Endothelial cell of umbilical vein (primary cell): ENCODE results near the gene CLEC20A. TPM values are rescaled to one million over a fixed set of nuclear protein-coding genes. Genes with fewer than 3 reads are reported as not detected.

ENCODE experiments used
- BruUV-seq: library from RNA; stranded (reverse); fragments of 400-500 nt; replicated peaks from 2 replicates; lab custom pipeline; 2021; lab: Mats Ljungman, UMichigan
- CTCF ChIA-PET: fragments of 300-600, 350-600 bp; sonication (Branson Sonifier 250); formaldehyde crosslinking; loops from one replicate; lab custom pipeline; 2021; ENCODE audit warnings: antibody characterized with exemption, inconsistent platforms; lab: Charles Lee
- POLR2A ChIA-PET: fragments of 300-600, 350-600 bp; sonication (Branson Sonifier 250); formaldehyde crosslinking; loops from one replicate; lab custom pipeline; 2021; ENCODE audit warnings: antibody characterized with exemption, inconsistent platforms; lab: Charles Lee
- DNase-seq: peaks from one replicate; pipeline ENCODE4 v3.0.0-alpha.2; 2011; ENCODE audit warnings: low read depth, low spot score
- FAIRE-seq: peaks from 2 replicates; lab custom pipeline; 2011; peaks lifted over from hg19 to GRCh38; lab: Jason Lieb, UNC
- H2AFZ ChIP-seq: 2 replicates; pipeline ENCODE4 v1.6.0; 2012; ENCODE audit warnings: low read depth, low read length, control low read depth, inconsistent platforms
- H3K27ac ChIP-seq: 2 replicates; pipeline ENCODE4 v1.5.1; 2011; ENCODE audit warnings: low read depth, mild to moderate bottlenecking, control low read depth, low read length, moderate library complexity; ENCODE audit not compliant: insufficient read depth
- H3K27me3 ChIP-seq, 2 experiments: 2 replicates each; pipeline versions ENCODE4 v1.6.0 to v1.6.1; 2011; ENCODE audit warnings: low read length in 2 of 2, mixed read lengths in 1 of 2; ENCODE audit not compliant: control insufficient read depth in 2 of 2, insufficient read depth in 2 of 2
- H3K36me3 ChIP-seq, 2 experiments: 2 replicates in 1 of 2; 3 replicates in 1 of 2; pipeline ENCODE4 v1.5.1; 2011; ENCODE audit warnings: low read length in 2 of 2, mild to moderate bottlenecking in 1 of 2, moderate library complexity in 1 of 2; ENCODE audit not compliant: control insufficient read depth in 2 of 2, insufficient read depth in 2 of 2; ENCODE audit errors: extremely low read depth in 1 of 2
- H3K4me1 ChIP-seq: 3 replicates; pipeline ENCODE4 v1.5.1; 2011; ENCODE audit warnings: mild to moderate bottlenecking, low read length; ENCODE audit not compliant: control insufficient read depth, insufficient read depth; ENCODE audit errors: extremely low read depth
- H3K4me2 ChIP-seq: 2 replicates; pipeline ENCODE4 v1.6.1; 2011; ENCODE audit warnings: low read length, control low read depth, mixed read lengths; ENCODE audit not compliant: insufficient read depth
- H3K4me3 ChIP-seq, 3 experiments: fragments of 200-600 bp in 1 of 3; sonication (generic), shearing (Covaris generic) in 1 of 3; replicated peaks in 1 of 3; 2 replicates each; pipeline ENCODE4 v1.5.1; 2011 to 2016; ENCODE audit warnings: control low read depth in 3 of 3, low read length in 3 of 3, mild to moderate bottlenecking in 2 of 3, inconsistent platforms in 1 of 3, low read depth in 1 of 3, moderate library complexity in 1 of 3; ENCODE audit not compliant: insufficient read depth in 1 of 3
- H3K79me2 ChIP-seq: 2 replicates; pipeline ENCODE4 v1.6.0; 2012; ENCODE audit warnings: low read length, inconsistent platforms; ENCODE audit not compliant: control insufficient read depth, insufficient read depth
- H3K9ac ChIP-seq: replicated peaks from 2 replicates; pipeline ENCODE3; 2011; ENCODE audit warnings: low read length, control low read depth; ENCODE audit not compliant: insufficient read depth; ENCODE audit errors: extremely low read depth
- H3K9me1 ChIP-seq: replicated peaks from 3 replicates; pipeline ENCODE4 v1.6.0; 2011; ENCODE audit warnings: mild to moderate bottlenecking, low read length; ENCODE audit not compliant: control insufficient read depth, insufficient read depth; ENCODE audit errors: extremely low read depth
- H3K9me3 ChIP-seq: replicated peaks from 2 replicates; pipeline ENCODE4 v1.5.1; 2012; ENCODE audit warnings: low read length, inconsistent platforms; ENCODE audit not compliant: control insufficient read depth, insufficient read depth
- H4K20me1 ChIP-seq: replicated peaks from 2 replicates; pipeline ENCODE3; 2011; ENCODE audit warnings: mild to moderate bottlenecking, low read length; ENCODE audit not compliant: control insufficient read depth, insufficient read depth; ENCODE audit errors: extremely low read depth
- EZH2 ChIP-seq: IDR thresholded peaks from 2 replicates; pipeline ENCODE4 v1.6.1; 2012; ENCODE audit warnings: borderline replicate concordance, low read depth, mild to moderate bottlenecking, moderate library complexity, low read length, inconsistent platforms; ENCODE audit not compliant: severe bottlenecking
- FOS ChIP-seq: IDR thresholded peaks from 2 replicates; pipeline ENCODE4 v1.6.1; 2011; ENCODE audit warnings: mild to moderate bottlenecking, low read length, moderate library complexity, borderline replicate concordance; ENCODE audit not compliant: insufficient read depth
- GATA2 ChIP-seq: IDR thresholded peaks from 2 replicates; pipeline ENCODE4 v1.7.0; 2011; ENCODE audit warnings: low read depth, mild to moderate bottlenecking, moderate library complexity, mixed read lengths, low read length; ENCODE audit not compliant: insufficient read length, insufficient read depth
- JUN ChIP-seq: IDR thresholded peaks from 2 replicates; pipeline ENCODE4 v1.6.1; 2011; ENCODE audit warnings: borderline replicate concordance, low read depth; ENCODE audit not compliant: insufficient read length, insufficient read depth
- MAX ChIP-seq: IDR thresholded peaks from 2 replicates; pipeline ENCODE4 v1.6.1; 2011; ENCODE audit not compliant: insufficient read depth, insufficient read length
- MYC ChIP-seq: IDR thresholded peaks from one replicate; pipeline ENCODE4 v1.6.1; 2011; ENCODE audit warnings: mild to moderate bottlenecking, low read depth, low read length
- POLR2A ChIP-seq: IDR thresholded peaks from 2 replicates; pipeline ENCODE4 v1.6.1; 2012; ENCODE audit warnings: low read depth, mild to moderate bottlenecking, control low read depth, low read length
- POLR2AphosphoS5 ChIP-seq: IDR thresholded peaks from 2 replicates; pipeline ENCODE4 v1.6.1; 2012; ENCODE audit warnings: low read depth, mild to moderate bottlenecking, control low read depth, low read length, moderate library complexity; ENCODE audit not compliant: insufficient read depth
- dilution Hi-C: fragments of 300-500 bp; cut with MboI; formaldehyde crosslinking; loops from one replicate; pipeline ENCODE4 v1.15.0; 2019; ENCODE audit warnings: low sequenced_read_pairs; ENCODE audit not compliant: extremely low pct_ligation_motif_present
- intact Hi-C: fragments of 100-400 bp; cut with micrococcal nuclease; formaldehyde crosslinking; loops from one replicate; pipeline ENCODE4 v1.10.0; 2022
- polyA plus RNA-seq, 4 experiments: library from polyadenylated mRNA; depleted of rRNA in 3 of 4; stranded (reverse) in 3 of 4; unstranded in 1 of 4; fragments of >200 nt; gene quantifications; 2 replicates each; pipeline versions ENCODE4 v1.2.1 to v1.2.3, GENCODE V29; 2011 to 2012; ENCODE audit warnings: missing spikeins in 1 of 4
- total RNA-seq: library from RNA; stranded (reverse); gene quantifications from 2 replicates; pipeline ENCODE4 v1.2.3, GENCODE V29; 2021
- TF ChIP-seq, protein P1 (sequence below), 2 donors: IDR thresholded peaks; 1 replicate in 1 of 2; 2 replicates in 1 of 2; pipeline ENCODE4 v1.5.1; 2011; ENCODE audit warnings: low read length in 2 of 2, mild to moderate bottlenecking in 2 of 2, moderate library complexity in 2 of 2, control low read depth in 1 of 2, inconsistent platforms in 1 of 2, low read depth in 1 of 2; ENCODE audit not compliant: insufficient read depth in 1 of 2; ENCODE audit errors: extremely low read depth in 1 of 2

The CLEC20A gene
- total and polyA plus RNA-seq, 2 donors (not counting 3 experiments of a cell fraction or from before 2014, with no cell fraction given): not detected

DNA sequence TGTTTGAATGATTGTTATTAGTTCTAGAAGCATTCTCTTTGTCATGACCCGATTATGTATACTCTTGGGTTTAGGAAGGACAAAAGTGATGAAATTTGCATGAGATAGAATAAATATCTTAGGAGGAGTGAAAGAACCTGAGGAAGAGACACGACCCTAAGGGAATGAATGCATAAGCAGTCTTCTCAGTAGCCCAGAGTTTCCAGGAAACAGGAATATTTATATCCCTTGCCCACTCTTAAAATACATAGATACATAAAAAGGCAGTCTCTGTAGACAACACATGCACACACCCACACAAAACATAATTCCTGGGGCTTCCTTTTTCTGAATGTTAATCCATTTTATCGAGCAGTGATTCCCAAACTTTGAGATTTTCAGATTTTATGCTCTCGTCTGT is 19.4 kb downstream of the CLEC20A start:
- no peaks in the 10 kb centered on the region for H3K36me3 ChIP-seq
- no peaks in the 10 kb centered on the region for H4K20me1 ChIP-seq
- CTCF ChIA-PET: no interaction called here

More for the DNA sequence above, 19.4 kb downstream of the CLEC20A start:
- H3K9ac ChIP-seq: no peak overlapping the region
- H3K9me1 ChIP-seq: no peaks in the 10 kb centered on the region
- H3K79me2 ChIP-seq: no peaks in the 10 kb centered on the region
- dilution Hi-C loops (no loop called here), intact Hi-C loops (no loop called here)
- H2AFZ ChIP-seq: no peak overlapping the region
- H3K4me2 ChIP-seq: no peak overlapping the region
- no peak for FAIRE-seq
- no peaks in the 10 kb centered on the region for H3K4me1 ChIP-seq
- no peak for DNase-seq
- no peaks in the 10 kb centered on the region for H3K9me3 ChIP-seq
- H3K27me3 ChIP-seq: no peaks in the 10 kb centered on the region
- no peak for TF ChIP-seq GATA2
- TF ChIP-seq EZH2: no peak
- TF ChIP-seq FOS: no peak
- TF ChIP-seq POLR2A: no peak
- no peak for TF ChIP-seq JUN
- TF ChIP-seq, protein P1, sequence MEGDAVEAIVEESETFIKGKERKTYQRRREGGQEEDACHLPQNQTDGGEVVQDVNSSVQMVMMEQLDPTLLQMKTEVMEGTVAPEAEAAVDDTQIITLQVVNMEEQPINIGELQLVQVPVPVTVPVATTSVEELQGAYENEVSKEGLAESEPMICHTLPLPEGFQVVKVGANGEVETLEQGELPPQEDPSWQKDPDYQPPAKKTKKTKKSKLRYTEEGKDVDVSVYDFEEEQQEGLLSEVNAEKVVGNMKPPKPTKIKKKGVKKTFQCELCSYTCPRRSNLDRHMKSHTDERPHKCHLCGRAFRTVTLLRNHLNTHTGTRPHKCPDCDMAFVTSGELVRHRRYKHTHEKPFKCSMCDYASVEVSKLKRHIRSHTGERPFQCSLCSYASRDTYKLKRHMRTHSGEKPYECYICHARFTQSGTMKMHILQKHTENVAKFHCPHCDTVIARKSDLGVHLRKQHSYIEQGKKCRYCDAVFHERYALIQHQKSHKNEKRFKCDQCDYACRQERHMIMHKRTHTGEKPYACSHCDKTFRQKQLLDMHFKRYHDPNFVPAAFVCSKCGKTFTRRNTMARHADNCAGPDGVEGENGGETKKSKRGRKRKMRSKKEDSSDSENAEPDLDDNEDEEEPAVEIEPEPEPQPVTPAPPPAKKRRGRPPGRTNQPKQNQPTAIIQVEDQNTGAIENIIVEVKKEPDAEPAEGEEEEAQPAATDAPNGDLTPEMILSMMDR (IDR thresholded peaks at IDR 0.05; ENCODE audit: extremely low read depth in 1 of 2, insufficient read depth in 1 of 2, low read depth in 1 of 2, low read length in 2 of 2): no peak
- TF ChIP-seq MYC: no peak
- no peak for TF ChIP-seq POLR2AphosphoS5
- TF ChIP-seq MAX: no peak
- no TSS peak for BruUV-seq
- no peak overlapping the region for H3K4me3 ChIP-seq
- POLR2A ChIA-PET: no interaction called here
- no peak overlapping the region for H3K27ac ChIP-seq
